ENCODE results near the gene NR3C1. TPM values are rescaled to one million over a fixed set of nuclear protein-coding genes. Genes with fewer than 3 reads are reported as not detected.

The NR3C1 gene
- total and polyA plus RNA-seq, 2 donors (not counting 1 experiment from before 2014, with no cell fraction given), result 17.6 to 218 TPM

GRCh38 chr5:143376911-143377813, 26.3 kb downstream of the NR3C1 start:
- no peaks in the 10 kb centered on the region for H3K9me3 Mint-ChIP-seq (ENCODE audit: insufficient read depth)
- no peaks in the 10 kb centered on the region for H3K27me3 Mint-ChIP-seq
- Histone ChIP-seq H3K4me2 (replicated peaks; ENCODE audit: low read depth, low read length, poor library complexity, severe bottlenecking) (no peak overlapping the region), H4K20me1 (ENCODE audit: control insufficient read depth, insufficient read depth, low read length, poor library complexity, severe bottlenecking) (peaks cover 68% of the 10 kb centered on the region), H3K36me3 (replicated peaks in 1 of 2; ENCODE audit: control extremely low read depth in 1 of 2, control insufficient read depth in 1 of 2, extremely low read depth in 1 of 2, insufficient read depth in 2 of 2, low read length in 1 of 2) (no peaks in the 10 kb centered on the region), H3K9ac (ENCODE audit: low read length) (no peak overlapping the region), H3K4me1 (ENCODE audit: control insufficient read depth in 2 of 2, insufficient read depth in 2 of 2, low read length in 2 of 2) (peaks cover 0 to 27% of the 10 kb centered on the region in 2 donors), H2AFZ (ENCODE audit: insufficient read depth, low read depth, low read length, poor library complexity, severe bottlenecking) (no peak overlapping the region), H3K4me3 (ENCODE audit: control extremely low read depth in 1 of 5, extremely low read depth in 1 of 5, insufficient read depth in 1 of 5, low read depth in 2 of 5, low read length in 4 of 5) (no peak overlapping the region), H3K79me2 (ENCODE audit: control insufficient read depth, insufficient read depth, low read length) (peaks cover 100% of the 10 kb centered on the region), H3K9me3 (ENCODE audit: control extremely low read depth in 1 of 3, control insufficient read depth in 2 of 3, insufficient read depth in 1 of 3, low read length in 2 of 3) (no peaks in the 10 kb centered on the region), H3K27me3 (replicated peaks in 1 of 4; ENCODE audit: control extremely low read depth in 1 of 4, control insufficient read depth in 3 of 4, insufficient read depth in 4 of 4, low read length in 3 of 4) (no peaks in the 10 kb centered on the region), H3K27ac (ENCODE audit: low read length in 2 of 2) (no peak overlapping the region)
- no peak overlapping the region for H3K4me3 Mint-ChIP-seq
- peak overlapping the region; percentile 28 for H3K27ac Mint-ChIP-seq
- TF ChIP-seq CTCF (IDR thresholded peaks at IDR 0.05), result no peak
- TF ChIP-seq EZH2 (IDR thresholded peaks at IDR 0.05; ENCODE audit: borderline replicate concordance, insufficient read depth, low read depth, low read length, poor library complexity, severe bottlenecking), result no peak
- H3K4me1 Mint-ChIP-seq, result peaks cover 74% of the 10 kb centered on the region
- WGBS (ENCODE audit: insufficient coverage), result 83% methylated on average over 1 of the region's 5 CpGs
- intact Hi-C loops (cut with micrococcal nuclease), result no loop called here
- ChIA-PET CTCF (no interaction called here), POLR2A (no interaction called here)
- ATAC-seq (ENCODE audit: low read depth), result no peak
- no peak for DNase-seq

- Mint-ChIP-seq H3K27ac (no peak overlapping the region), H3K9me3 (ENCODE audit: insufficient read depth) (no peaks in the 10 kb centered on the region), H3K4me3 (no peak overlapping the region), H3K4me1 (peaks cover 73% of the 10 kb centered on the region), H3K27me3 (no peaks in the 10 kb centered on the region)
- Histone ChIP-seq H3K4me1 (ENCODE audit: control insufficient read depth in 2 of 2, insufficient read depth in 2 of 2, low read length in 2 of 2) (peaks cover 0 to 21% of the 10 kb centered on the region in 2 donors), H2AFZ (ENCODE audit: insufficient read depth, low read depth, low read length, poor library complexity, severe bottlenecking) (no peak overlapping the region), H3K9ac (ENCODE audit: low read length) (no peak overlapping the region), H3K27ac (ENCODE audit: low read length in 2 of 2) (peak overlapping the region in 1 of 2 donors; percentile 13), H3K27me3 (replicated peaks in 1 of 4; ENCODE audit: control extremely low read depth in 1 of 4, control insufficient read depth in 3 of 4, insufficient read depth in 4 of 4, low read length in 3 of 4) (no peaks in the 10 kb centered on the region), H4K20me1 (ENCODE audit: control insufficient read depth, insufficient read depth, low read length, poor library complexity, severe bottlenecking) (peaks cover 77% of the 10 kb centered on the region), H3K4me3 (ENCODE audit: control extremely low read depth in 1 of 5, extremely low read depth in 1 of 5, insufficient read depth in 1 of 5, low read depth in 2 of 5, low read length in 4 of 5) (no peak overlapping the region), H3K9me3 (ENCODE audit: control extremely low read depth in 1 of 3, control insufficient read depth in 2 of 3, insufficient read depth in 1 of 3, low read length in 2 of 3) (no peaks in the 10 kb centered on the region), H3K4me2 (replicated peaks; ENCODE audit: low read depth, low read length, poor library complexity, severe bottlenecking) (no peak overlapping the region), H3K79me2 (ENCODE audit: control insufficient read depth, insufficient read depth, low read length) (peaks cover 100% of the 10 kb centered on the region), H3K36me3 (replicated peaks in 1 of 2; ENCODE audit: control extremely low read depth in 1 of 2, control insufficient read depth in 1 of 2, extremely low read depth in 1 of 2, insufficient read depth in 2 of 2, low read length in 1 of 2) (peaks cover 0 to under 1% of the 10 kb centered on the region in 2 experiments)
- DNase-seq, result no peak
- CTCF ChIA-PET, result interaction anchor here (0.6 kb wide), 1 partner anchor 10 kb away, joined by 5 read pairs; no protein-coding TSS in a partner anchor
- no peak for TF ChIP-seq EZH2 (IDR thresholded peaks at IDR 0.05; ENCODE audit: borderline replicate concordance, insufficient read depth, low read depth, low read length, poor library complexity, severe bottlenecking)
- TF ChIP-seq CTCF (IDR thresholded peaks at IDR 0.05), result no peak
- 100% methylated on average over 1 of the region's 3 CpGs for WGBS (ENCODE audit: insufficient coverage)
- no peak for ATAC-seq (ENCODE audit: low read depth)
- intact Hi-C loops (cut with micrococcal nuclease), result no loop called here
- POLR2A ChIA-PET, result no interaction called here
Observed at GRCh38 chr5:143376195-143376779, 27.2 kb downstream of the NR3C1 start.
